Mesenteric fat pad (tissue), 1 donor: ENCODE measurements around the gene PDZRN3. TPM values are rescaled to one million over a fixed set of nuclear protein-coding genes. Genes with fewer than 3 reads are reported as not detected.

Experiments used
- DNase-seq: peaks from one replicate; pipeline ENCODE4 v3.0.0-alpha.2; 2020; ENCODE audit warnings: low spot score
- total RNA-seq: library from RNA; stranded (reverse); fragmentation: NEBNext Ultra II Directional; extraction: Animal tissue kit (Norgen Biotek cat#: 25700); gene quantifications from one replicate; pipeline ENCODE4 v1.2.1, GENCODE V29; 2021
- donor health status: DM: yes; HTN: yes; CAD: no.

PDZRN3 gene
- total RNA-seq, 1 donor from 2014 or later, result 52.8 TPM

DNA sequence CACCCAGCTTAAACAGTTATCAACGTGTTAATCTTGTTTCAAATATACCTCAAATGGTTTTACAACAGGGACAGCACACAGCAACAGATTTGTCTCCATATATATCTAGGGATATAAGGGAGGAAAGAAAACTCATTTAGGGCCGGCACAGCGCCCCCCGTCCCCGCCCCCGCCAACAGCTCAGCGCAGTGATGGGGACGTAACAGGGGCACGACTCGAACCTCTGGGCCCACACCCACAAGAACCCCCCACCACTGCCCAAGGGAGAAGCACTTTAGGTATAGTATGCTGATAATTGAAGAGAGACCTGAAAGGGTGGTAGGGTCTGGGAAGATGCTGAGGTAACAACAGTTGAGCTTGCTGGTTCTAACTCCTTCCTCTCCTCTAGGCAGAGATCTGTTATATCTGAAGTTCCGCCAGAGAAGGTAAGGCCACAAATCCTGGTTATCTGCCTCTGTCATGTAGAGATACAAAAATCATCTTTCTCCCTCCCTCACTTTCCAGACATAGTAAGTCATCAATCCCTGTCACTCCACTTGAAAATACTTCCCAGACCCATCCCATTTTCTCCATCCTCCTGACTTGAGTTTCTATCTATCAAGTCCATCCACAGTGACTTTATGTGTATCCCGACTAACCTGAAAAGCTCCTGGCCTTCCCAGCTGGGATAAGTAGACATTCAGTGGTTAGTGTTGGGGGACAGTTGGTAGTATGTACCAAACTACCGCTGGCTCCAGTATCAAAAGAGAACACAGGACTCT, 126.9 kb downstream of the PDZRN3 start:
- no peak for DNase-seq

GRCh38 chr3:73493543-73494308, 131.0 kb downstream of the PDZRN3 start:
- no peak for DNase-seq

GRCh38 chr3:73492186-73492585, 132.6 kb downstream of the PDZRN3 start:
- no peak for DNase-seq

DNA sequence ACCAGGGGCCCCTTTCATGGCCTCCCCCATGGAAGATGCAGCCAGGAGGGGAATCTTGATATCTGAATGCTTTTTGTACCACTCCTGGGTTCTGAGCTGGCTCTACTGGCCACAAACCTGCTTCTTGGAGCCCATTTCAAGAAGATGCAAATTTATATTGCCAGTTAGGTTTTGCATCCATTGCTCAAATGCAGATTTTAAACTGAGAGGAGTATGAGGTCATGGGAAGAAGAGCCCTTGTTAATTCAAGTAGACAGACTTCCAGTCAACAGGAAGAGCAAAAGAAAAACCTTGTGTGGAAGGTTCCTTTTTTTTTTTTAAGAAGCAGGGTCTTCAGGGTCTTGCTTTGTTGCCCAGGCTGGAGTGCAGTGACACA, 133.5 kb downstream of the PDZRN3 start:
- DNase-seq, result no peak

- DNase-seq, result no peak
Measured at GRCh38 chr3:73490453-73491286, 134.1 kb downstream of the PDZRN3 start.

DNA sequence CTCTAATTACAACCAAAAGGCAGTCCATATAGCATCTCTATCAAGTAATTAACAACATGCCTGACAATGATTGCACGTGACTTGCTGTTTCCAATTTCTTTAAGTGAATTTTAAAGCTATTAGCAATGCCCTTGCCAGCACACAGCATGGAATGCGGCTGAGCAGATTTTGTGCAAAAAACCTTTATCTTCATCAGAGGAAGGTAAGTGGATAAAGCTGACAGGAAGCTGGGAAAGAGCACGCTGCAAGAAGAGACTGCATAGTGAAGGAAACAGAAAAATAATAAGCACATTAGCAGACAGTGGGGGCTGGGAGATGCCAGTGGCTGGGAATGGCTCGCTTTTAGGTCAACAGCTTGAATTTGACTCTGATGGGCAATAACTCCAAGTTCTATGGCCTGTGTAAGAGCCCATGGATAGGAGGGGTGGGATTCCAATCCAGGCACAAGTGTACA, 138.8 kb downstream of the PDZRN3 start:
- DNase-seq, result no peak

DNA sequence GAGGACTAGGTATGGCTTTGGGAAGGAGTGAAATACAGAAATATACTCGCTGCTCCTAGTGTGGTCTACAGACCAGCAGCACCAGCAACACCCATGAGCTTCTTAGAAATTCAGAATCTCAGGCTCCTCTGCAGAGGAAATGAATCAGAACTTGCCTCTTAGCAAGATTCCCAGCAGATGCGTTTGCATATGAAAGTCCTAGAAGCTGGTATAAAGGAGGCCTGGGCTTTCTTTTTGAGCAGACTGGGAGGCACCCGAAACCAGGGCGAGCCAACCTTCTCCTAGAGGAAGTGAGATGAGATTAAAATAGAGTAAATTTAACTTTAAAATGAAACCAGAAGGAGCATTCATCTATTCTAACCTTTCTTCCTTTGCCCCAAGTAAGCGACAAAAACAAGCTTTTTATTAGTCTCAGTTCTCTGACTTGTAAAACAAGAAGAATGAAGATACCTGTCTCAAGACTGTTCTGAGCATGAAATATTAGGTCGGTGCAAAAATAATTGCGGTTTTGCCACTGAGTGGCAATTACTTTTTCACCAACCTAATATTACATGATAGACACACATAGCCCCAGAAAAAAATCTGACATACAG, 140.0 kb downstream of the PDZRN3 start:
- no peak for DNase-seq

GRCh38 chr3:73481888-73482287, 142.9 kb downstream of the PDZRN3 start:
- no peak for DNase-seq

DNA sequence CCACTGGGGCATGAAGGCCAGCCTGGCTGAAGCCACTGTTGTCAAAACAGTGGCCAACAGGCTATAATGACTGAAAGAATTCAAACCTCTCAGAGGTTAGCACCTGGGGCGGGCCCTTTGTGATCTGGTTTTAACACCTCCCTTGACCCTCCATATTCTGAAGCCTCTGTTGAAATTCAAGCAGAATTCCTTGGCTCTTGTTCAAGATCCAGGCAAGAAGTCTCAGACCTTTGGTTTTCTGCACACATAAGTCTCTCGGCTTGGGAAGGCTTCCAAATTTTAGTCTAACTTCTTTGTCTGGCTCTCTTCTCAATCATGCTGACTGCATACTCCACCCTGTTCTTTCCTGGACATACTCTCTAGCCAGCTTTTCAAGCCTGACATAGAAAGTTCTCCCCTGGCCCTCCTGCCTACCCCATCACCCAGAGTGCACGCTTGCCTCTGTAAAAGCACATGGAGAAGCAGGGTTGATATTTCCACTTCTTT, 144.5 kb downstream of the PDZRN3 start:
- DNase-seq, result no peak

DNA sequence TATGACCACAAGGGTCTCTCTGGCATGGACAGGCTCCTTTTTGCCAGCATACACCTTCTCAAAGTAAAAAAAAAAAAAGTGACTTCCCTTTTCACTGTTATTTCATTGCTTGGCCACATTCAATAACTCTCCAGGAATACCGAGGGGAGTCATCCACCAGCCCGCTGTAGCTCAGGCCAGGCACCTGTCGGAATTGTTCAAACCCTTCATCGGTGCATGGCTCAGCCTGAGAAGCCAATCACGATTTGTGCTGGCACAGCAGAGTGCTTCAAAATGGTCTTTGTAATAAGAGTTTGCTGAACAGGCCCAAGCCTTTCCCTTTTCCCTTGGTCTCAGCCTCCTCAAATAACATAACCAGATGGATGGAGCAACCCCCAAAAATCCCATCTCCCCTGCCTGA, 145.4 kb downstream of the PDZRN3 start:
- DNase-seq, result no peak

- no peak for DNase-seq
Measured at GRCh38 chr3:73478858-73479257, 145.9 kb downstream of the PDZRN3 start.

DNA sequence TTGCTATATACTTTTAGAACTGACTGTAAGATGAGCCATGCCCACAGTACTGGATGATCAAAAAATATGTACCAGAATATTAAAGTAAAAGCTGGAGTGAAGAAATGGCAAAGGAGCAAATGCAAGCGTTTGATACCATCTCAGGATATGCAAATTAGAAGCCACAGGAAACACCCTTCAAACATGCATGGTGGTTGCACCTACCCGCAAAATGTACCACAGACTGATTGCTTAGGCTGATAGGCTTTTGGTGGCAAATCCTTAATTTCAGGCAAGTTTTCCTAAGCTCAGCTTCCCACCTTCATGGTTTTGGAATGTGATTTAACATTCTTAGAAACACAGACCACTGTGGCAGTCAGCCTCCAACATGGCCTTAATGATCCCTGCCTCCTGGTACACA, 149.0 kb downstream of the PDZRN3 start:
- DNase-seq, result no peak

- no peak for DNase-seq
Measured at GRCh38 chr3:73475175-73475574, 149.6 kb downstream of the PDZRN3 start.

- DNase-seq, result no peak
Measured at GRCh38 chr3:73474619-73475018, 150.1 kb downstream of the PDZRN3 start.

DNA sequence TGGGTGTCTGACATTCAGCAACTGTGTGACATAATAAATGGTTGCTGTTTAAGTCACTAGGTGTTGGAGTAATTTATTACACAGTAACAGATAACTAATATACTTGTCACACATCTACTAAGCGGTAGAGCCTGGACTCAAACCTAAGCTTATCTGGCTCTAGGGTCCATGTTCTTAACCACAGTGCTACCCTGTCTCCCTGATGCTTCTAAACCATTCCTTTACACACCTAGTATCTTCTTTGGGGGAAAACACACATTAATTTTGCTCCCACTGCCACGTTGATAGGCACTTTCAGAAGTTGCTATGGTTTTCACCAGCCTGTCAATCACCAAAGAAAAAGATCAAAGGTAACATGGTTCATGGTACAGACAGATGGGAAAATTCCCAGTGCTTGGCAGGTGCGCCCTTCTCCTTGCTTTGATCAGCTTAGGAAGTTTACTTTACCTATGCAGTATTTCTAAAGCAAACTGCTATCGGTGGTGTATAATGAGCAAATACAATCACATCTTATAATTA, 150.8 kb downstream of the PDZRN3 start:
- DNase-seq, result no peak

GRCh38 chr3:73473181-73473897, 151.4 kb downstream of the PDZRN3 start:
- DNase-seq, result no peak

GRCh38 chr3:73471986-73472787, 152.6 kb downstream of the PDZRN3 start:
- no peak for DNase-seq

DNA sequence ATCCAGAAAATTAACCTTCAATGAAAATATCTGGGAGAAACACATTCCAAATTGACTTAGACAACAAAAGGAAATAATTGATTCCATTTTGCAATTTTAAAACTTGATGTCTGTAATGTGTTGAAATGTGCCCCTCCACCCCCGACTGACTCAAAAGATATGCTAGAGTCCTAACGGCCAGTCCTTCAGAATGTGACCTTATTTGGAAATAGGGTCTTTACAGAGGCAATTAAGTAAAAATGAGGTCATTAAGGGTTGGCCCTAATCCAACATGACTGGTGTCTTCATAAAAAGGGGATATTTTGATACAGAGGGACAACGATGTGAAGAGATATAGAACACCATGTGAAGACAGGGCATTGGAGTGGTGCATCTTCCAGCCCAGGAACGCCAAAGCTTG, 153.9 kb downstream of the PDZRN3 start:
- DNase-seq, result no peak

GRCh38 chr3:73469331-73469730, 155.4 kb downstream of the PDZRN3 start:
- DNase-seq, result no peak
